G401 (cell line): Measurements from ENCODE around the gene SEMG2. TPM values are rescaled to one million over a fixed set of nuclear protein-coding genes. Genes with fewer than 3 reads are reported as not detected.

Source experiments
- DNase-seq: peaks from one replicate; pipeline ENCODE4 v3.0.0-alpha.2; 2015; ENCODE audit warnings: low spot score
- in situ Hi-C: cut with HindIII; loops from 2 replicates; pipeline ENCODE4 v1.10.0; 2016; ENCODE audit warnings: low sequenced_read_pairs, mixed read lengths
- total RNA-seq: library from RNA; depleted of rRNA; stranded (reverse); fragments of >200 nt; shearing (Covaris generic); gene quantifications from 2 replicates; pipeline ENCODE4 v1.2.3, GENCODE V29; 2014; rRNA removed

The SEMG2 gene
- not detected in 2 replicates for total RNA-seq

GRCh38 chr20:45221076-45221475 is at the start of gene SEMG2:
SEMG2 (plus strand) TSS chr20:45221373; CDS start chr20:45221390, 17 bp downstream.
- DNase-seq = no peak
- in situ Hi-C loops = no loop called here

- no peak for DNase-seq
- in situ Hi-C loops = no loop called here
Measured at GRCh38 chr20:45173522-45173921, 47.7 kb upstream of the SEMG2 start.

GRCh38 chr20:45174434-45175364 is 46.5 kb upstream of the SEMG2 start, which contains the start of gene PI3:
PI3 (plus strand) TSS chr20:45174902; CDS start chr20:45174923, 21 bp downstream.
- DNase-seq = no peak
- in situ Hi-C loops = no loop called here

GRCh38 chr20:45176526-45177267 is 44.5 kb upstream of the SEMG2 start:
- DNase-seq = no peak
- in situ Hi-C loops = no loop called here

GRCh38 chr20:45179166-45179565 is 42.0 kb upstream of the SEMG2 start:
- in situ Hi-C loops = no loop called here

GRCh38 chr20:45181639-45182038 is 39.5 kb upstream of the SEMG2 start:
- in situ Hi-C loops = no loop called here
- peak; percentile 1 for DNase-seq

More at GRCh38 chr20:45179166-45179565, 42.0 kb upstream of the SEMG2 start:
- no peak for DNase-seq

GRCh38 chr20:45183084-45183483 is 38.1 kb upstream of the SEMG2 start:
- no peak for DNase-seq
- in situ Hi-C loops = no loop called here

GRCh38 chr20:45187693-45188092 is 33.5 kb upstream of the SEMG2 start:
- in situ Hi-C loops = no loop called here
- no peak for DNase-seq

- in situ Hi-C loops = no loop called here
- DNase-seq = no peak
Measured at GRCh38 chr20:45189067-45189609, 32.0 kb upstream of the SEMG2 start.

GRCh38 chr20:45189861-45190260 is 31.3 kb upstream of the SEMG2 start:
- DNase-seq = no peak
- in situ Hi-C loops = no loop called here

GRCh38 chr20:45191926-45192325 is 29.2 kb upstream of the SEMG2 start:
- no peak for DNase-seq
- in situ Hi-C loops = no loop called here

GRCh38 chr20:45193331-45193730 is 27.8 kb upstream of the SEMG2 start:
- in situ Hi-C loops = no loop called here
- no peak for DNase-seq

GRCh38 chr20:45206725-45207124 is 14.4 kb upstream of the SEMG2 start, which contains the start of gene SEMG1:
SEMG1 (plus strand) TSS chr20:45207033; CDS start chr20:45207054, 21 bp downstream.
- in situ Hi-C loops = no loop called here
- DNase-seq = no peak

GRCh38 chr20:45209924-45210323 is 11.2 kb upstream of the SEMG2 start:
- no peak for DNase-seq
- in situ Hi-C loops = no loop called here

GRCh38 chr20:45211569-45212474 is 9.4 kb upstream of the SEMG2 start:
- in situ Hi-C loops = no loop called here

GRCh38 chr20:45212836-45213235 is 8.3 kb upstream of the SEMG2 start:
- no peak for DNase-seq
- in situ Hi-C loops = no loop called here

More at GRCh38 chr20:45211569-45212474, 9.4 kb upstream of the SEMG2 start:
- no peak for DNase-seq

GRCh38 chr20:45218124-45218523 is 3.0 kb upstream of the SEMG2 start:
- in situ Hi-C loops = no loop called here
- no peak for DNase-seq

GRCh38 chr20:45218636-45219035 is 2.5 kb upstream of the SEMG2 start:
- in situ Hi-C loops = no loop called here
- DNase-seq = no peak

- DNase-seq = no peak
- in situ Hi-C loops = no loop called here
Measured at GRCh38 chr20:45223136-45223535, 2.0 kb downstream of the SEMG2 start.
